Neuron (in vitro differentiated cells): ENCODE results near the gene HSPB2.
"Not testable (repeated sequence)": the region's sequence is repeated elsewhere in the genome, so short reads cannot be mapped to it uniquely, and the experiment has no call there.

Source experiments
- H2AFZ ChIP-seq: one replicate; pipeline ENCODE4 v1.6.1; 2013; ENCODE audit warnings: low read depth, mild to moderate bottlenecking, inconsistent platforms, low read length, moderate library complexity
- H3K27me3 ChIP-seq: one replicate; pipeline ENCODE4 v1.6.1; 2013; ENCODE audit warnings: low read length; ENCODE audit not compliant: insufficient read depth
- H3K36me3 ChIP-seq: one replicate; pipeline ENCODE4 v1.6.1; 2013; ENCODE audit warnings: low read length; ENCODE audit not compliant: insufficient read depth
- H3K4me1 ChIP-seq: one replicate; pipeline ENCODE4 v1.6.1; 2013; ENCODE audit warnings: low read length; ENCODE audit not compliant: insufficient read depth
- H3K4me3 ChIP-seq: 2 replicates; pipeline ENCODE4 v1.5.1; 2013; ENCODE audit warnings: mild to moderate bottlenecking, low read length, moderate library complexity
- H3K9me3 ChIP-seq: one replicate; pipeline ENCODE4 v1.6.1; 2013; ENCODE audit warnings: low read length

Gene HSPB2

GRCh38 chr11:111912535-111912934, at the start of gene HSPB2:
TSS of gene HSPB2 (plus strand) at chr11:111912734. CDS start at chr11:111912830, 96 bp downstream.
- H3K36me3 ChIP-seq = no peaks in the 10 kb centered on the region
- no peaks in the 10 kb centered on the region for H3K27me3 ChIP-seq
- H3K4me3 ChIP-seq = no peak within 1 kb of the TSS
- peaks cover 9% of the 10 kb centered on the region for H3K4me1 ChIP-seq
- no peak within 1 kb of the TSS for H2AFZ ChIP-seq
- no peaks in the 10 kb centered on the region for H3K9me3 ChIP-seq

DNA sequence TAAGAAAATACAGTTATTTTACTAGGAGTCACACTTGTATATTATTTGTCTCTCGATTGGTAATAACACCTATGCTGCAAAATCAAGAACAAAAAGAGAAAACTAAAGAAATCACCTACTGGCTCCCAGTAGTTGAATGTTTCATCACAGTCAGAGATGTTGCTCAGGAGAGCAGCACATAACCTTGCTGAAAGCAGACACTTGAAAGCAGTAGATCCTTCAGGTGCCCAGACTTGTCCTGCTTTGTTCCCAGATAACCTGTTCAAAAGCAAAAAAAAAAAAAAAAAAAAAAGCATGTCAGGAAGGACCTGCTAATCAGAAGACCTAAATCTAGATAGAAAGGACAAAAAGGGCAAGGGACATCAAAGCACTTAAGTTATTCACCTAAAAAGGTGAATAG, 42.4 kb upstream of the HSPB2 start:
- Histone ChIP-seq H3K9me3 (no peaks in the 10 kb centered on the region), H2AFZ (no peak overlapping the region), H3K36me3 (peaks cover 30% of the 10 kb centered on the region), H3K4me3 (peak overlapping the region; percentile 80), H3K27me3 (no peaks in the 10 kb centered on the region), H3K4me1 (peaks cover 4% of the 10 kb centered on the region)

- Histone ChIP-seq H2AFZ (peak overlapping the region; percentile 83), H3K36me3 (peaks cover 26% of the 10 kb centered on the region), H3K9me3 (no peaks in the 10 kb centered on the region), H3K27me3 (no peaks in the 10 kb centered on the region), H3K4me1 (peaks cover 4% of the 10 kb centered on the region), H3K4me3 (peak overlapping the region; percentile 80)
These were observed 42.0 kb upstream of the HSPB2 start for GRCh38 chr11:111870522-111870885.

DNA sequence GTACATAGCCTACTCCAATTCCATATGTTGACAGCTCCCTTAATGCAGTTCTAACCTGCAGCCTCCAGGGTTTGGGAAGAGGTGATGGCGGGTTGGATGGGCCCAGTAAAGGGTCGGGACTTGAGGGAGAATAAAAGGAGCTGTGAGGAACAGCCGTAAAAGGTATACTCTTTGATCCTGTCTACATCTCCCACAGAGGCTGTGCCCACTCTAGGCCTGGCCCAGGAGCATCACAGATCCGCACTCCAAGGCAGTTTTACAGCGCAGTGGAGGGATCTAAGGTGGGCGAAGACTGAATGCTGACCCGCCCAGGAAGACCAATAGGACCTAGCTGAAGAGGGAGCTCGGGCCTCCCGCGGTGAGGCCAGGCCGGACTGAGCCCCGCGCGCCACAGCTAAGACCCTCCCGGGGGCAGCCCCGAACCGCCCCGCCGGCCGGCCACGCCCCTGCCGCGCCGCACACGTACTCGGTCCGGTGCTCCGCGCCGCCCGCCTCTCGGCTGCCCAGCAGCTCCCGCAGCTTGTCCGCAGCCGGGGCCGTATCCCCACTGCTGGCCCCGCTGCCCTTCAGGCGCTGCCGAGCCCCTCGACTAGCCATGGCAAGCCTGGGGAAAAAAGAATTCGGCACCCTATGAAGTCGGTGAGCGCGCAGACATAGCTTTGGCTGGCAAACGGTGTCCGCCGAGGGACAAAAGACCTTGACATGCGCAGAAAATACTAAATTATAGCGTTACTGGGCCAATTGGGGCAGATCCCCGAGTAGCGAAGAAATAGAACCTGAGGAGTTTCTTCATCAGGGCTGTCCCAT, 41.4 kb upstream of the HSPB2 start, which contains the start of gene ALG9:
Gene ALG9 (minus strand): TSS at position 696 of the 807 bp plus-strand sequence. CDS start 99 bp downstream, at position 597.
- Histone ChIP-seq H2AFZ (peak within 1 kb of the TSS; percentile 83), H3K27me3 (no peaks in the 10 kb centered on the region), H3K9me3 (no peaks in the 10 kb centered on the region), H3K4me3 (peak within 1 kb of the TSS; percentile 80), H3K4me1 (peaks cover 4% of the 10 kb centered on the region), H3K36me3 (peaks cover 23% of the 10 kb centered on the region)

GRCh38 chr11:111871693-111872161, 40.8 kb upstream of the HSPB2 start:
- Histone ChIP-seq H3K36me3 (peaks cover 17% of the 10 kb centered on the region), H3K4me1 (peaks cover 4% of the 10 kb centered on the region), H3K27me3 (no peaks in the 10 kb centered on the region), H2AFZ (peak overlapping the region; percentile 83), H3K4me3 (peak overlapping the region; percentile 80), H3K9me3 (no peaks in the 10 kb centered on the region)

DNA sequence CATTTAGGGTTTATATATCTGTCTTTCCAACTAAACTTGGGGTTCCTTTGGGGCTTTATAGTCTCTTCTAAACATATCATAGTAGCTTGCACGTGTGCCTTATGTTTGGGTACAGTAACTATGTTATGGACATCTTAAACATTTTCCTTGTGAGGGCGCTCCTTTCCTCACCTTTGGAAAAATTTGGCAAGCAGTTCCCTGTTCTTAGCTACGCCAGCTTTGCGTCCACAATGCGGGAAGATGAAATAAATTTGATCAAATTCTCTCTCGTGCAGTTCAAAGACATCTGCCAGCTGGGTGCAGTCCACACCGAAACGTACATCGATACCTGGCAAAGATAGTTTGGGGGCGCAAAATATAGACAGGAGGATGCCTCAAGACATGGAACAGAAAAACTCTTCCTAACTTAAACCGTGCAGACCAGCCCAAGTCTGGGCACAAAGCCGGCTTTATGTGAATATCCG, 34.1 kb upstream of the HSPB2 start:
- Histone ChIP-seq H3K27me3 (no peaks in the 10 kb centered on the region), H3K4me1 (peaks cover 12% of the 10 kb centered on the region), H3K4me3 (peak overlapping the region; percentile 74), H3K36me3 (peaks cover 9% of the 10 kb centered on the region), H3K9me3 (no peaks in the 10 kb centered on the region), H2AFZ (peak overlapping the region; percentile 95)

DNA sequence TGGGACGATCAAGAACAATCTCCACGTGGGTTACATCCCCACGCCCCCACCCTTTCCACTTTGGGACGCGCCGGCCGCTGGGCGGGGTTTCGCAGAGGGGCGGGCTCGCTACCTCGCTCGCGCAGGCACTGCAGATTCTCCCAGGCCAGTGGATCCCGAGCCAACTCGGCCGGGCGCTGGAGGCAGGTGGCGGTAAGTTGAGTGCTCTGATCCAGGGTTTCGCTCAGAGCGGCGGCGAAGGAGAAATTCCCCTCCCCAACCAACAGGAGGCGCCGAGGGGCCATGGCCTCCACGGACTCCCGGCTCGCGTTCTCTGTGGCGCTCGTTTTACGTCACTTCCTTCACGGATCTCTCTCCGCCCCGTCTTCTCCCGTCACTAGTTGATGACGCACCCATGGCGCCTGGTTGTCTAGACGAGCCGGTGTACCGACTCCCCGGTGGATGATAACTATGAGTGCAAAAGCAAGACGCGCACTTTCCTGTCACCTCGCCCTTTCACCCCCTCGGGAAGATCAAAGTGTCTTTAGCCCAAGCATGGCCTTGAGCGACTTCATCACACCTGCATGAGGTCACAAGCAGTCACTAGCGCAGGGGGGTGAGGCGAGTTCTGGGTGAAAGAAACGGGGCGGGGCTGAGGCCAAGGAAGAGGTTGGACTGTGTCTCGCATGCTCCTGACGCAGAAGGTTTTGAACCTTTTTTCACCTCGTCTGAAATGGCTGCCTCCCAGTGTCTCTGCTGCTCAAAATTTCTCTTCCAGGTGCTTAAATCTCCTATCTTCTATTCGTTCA, 33.5 kb upstream of the HSPB2 start, which contains the start of the genes CFAP68 and FDXACB1:
Gene CFAP68 (plus strand): TSS at position 693 of the 788 bp plus-strand sequence. CDS start 20 bp downstream, at position 713.
Gene FDXACB1 (minus strand): TSS at position 317 of the 788 bp plus-strand sequence. CDS start 33 bp downstream, at position 284.
- H2AFZ ChIP-seq = peak within 1 kb of the TSS; percentile 95
- peaks cover 9% of the 10 kb centered on the region for H3K36me3 ChIP-seq
- peaks cover 12% of the 10 kb centered on the region for H3K4me1 ChIP-seq
- H3K27me3 ChIP-seq = no peaks in the 10 kb centered on the region
- H3K4me3 ChIP-seq = peak within 1 kb of the TSS; percentile 74
- no peaks in the 10 kb centered on the region for H3K9me3 ChIP-seq

- H3K4me1 ChIP-seq = peaks cover 12% of the 10 kb centered on the region
- H2AFZ ChIP-seq = peak overlapping the region; percentile 95
These were observed 32.9 kb upstream of the HSPB2 start for GRCh38 chr11:111879637-111879960.

DNA sequence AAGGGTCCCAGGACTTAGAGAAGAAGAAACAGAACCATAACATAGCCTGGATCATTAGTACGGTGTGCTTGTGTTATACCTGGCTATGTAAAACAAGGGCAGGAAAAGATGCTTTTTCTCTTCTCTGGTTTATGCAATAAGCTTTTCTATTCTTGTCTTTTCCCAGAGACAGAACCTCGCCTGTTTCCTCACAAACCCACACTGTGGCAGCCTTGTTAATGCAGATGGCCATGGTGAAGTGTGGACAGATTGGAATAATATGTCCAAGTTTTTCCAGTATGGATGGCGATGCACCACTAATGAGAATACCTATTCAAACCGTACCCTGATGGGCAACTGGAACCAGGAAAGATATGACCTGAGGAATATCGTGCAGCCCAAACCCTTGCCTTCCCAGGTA, 30.3 kb upstream of the HSPB2 start:
- Histone ChIP-seq H3K27me3 (no peaks in the 10 kb centered on the region), H3K36me3 (peaks cover 9% of the 10 kb centered on the region), H3K4me1 (peaks cover 12% of the 10 kb centered on the region), H3K4me3 (no peak overlapping the region), H2AFZ (no peak overlapping the region), H3K9me3 (no peaks in the 10 kb centered on the region)

More at GRCh38 chr11:111879637-111879960, 32.9 kb upstream of the HSPB2 start:
- Histone ChIP-seq H3K4me3 (peak overlapping the region; percentile 74), H3K9me3 (no peaks in the 10 kb centered on the region), H3K27me3 (no peaks in the 10 kb centered on the region), H3K36me3 (peaks cover 9% of the 10 kb centered on the region)

- H3K9me3 ChIP-seq, H2AFZ ChIP-seq, H3K4me1 ChIP-seq, H3K4me3 ChIP-seq, H3K36me3 ChIP-seq, H3K27me3 ChIP-seq: not testable (repeated sequence)
These were observed 27.5 kb upstream of the HSPB2 start for GRCh38 chr11:111885053-111885452.

- Histone ChIP-seq H3K4me3 (no peak overlapping the region), H2AFZ (no peak overlapping the region), H3K27me3 (no peaks in the 10 kb centered on the region), H3K4me1 (no peaks in the 10 kb centered on the region), H3K36me3 (peaks cover 9% of the 10 kb centered on the region), H3K9me3 (no peaks in the 10 kb centered on the region)
These were observed 26.5 kb upstream of the HSPB2 start for GRCh38 chr11:111886032-111886431.

GRCh38 chr11:111886844-111887243, 25.7 kb upstream of the HSPB2 start:
- Histone ChIP-seq H3K4me1 (no peaks in the 10 kb centered on the region), H2AFZ (no peak overlapping the region), H3K27me3 (no peaks in the 10 kb centered on the region), H3K9me3 (no peaks in the 10 kb centered on the region), H3K36me3 (peaks cover 9% of the 10 kb centered on the region), H3K4me3 (no peak overlapping the region)

DNA sequence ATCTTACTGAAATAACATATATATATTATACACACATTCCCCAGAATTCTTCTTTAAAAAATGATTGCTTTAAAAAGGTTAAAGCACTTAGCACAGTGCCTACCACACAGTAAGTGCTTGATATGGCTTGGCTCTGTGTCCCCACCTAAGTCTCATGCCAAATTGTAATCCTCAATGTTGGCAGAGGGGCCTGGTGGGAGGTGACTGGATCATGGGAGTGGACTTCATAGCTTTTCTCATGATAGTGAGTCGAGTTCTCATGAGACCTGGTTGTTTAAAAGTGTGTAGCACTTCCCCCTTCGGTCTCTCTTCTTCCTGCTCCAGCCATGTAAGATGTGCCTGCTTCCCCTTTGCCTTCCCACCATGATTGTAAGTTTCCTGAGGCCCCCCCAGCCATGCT, 7.1 kb upstream of the HSPB2 start:
- H2AFZ ChIP-seq = no peak overlapping the region
- H3K36me3 ChIP-seq = no peaks in the 10 kb centered on the region
- H3K4me1 ChIP-seq = no peaks in the 10 kb centered on the region
- no peaks in the 10 kb centered on the region for H3K9me3 ChIP-seq
- H3K27me3 ChIP-seq = no peaks in the 10 kb centered on the region
- no peak overlapping the region for H3K4me3 ChIP-seq
